Measurements from ENCODE around the gene SLFN14. TPM values are rescaled to one million over a fixed set of nuclear protein-coding genes. Genes with fewer than 3 reads are reported as not detected.

Gene SLFN14
- total and polyA plus RNA-seq, 2 experiments from 2014 or later = 0.10 TPM; not detected in 1

- Histone ChIP-seq H3F3A (replicated peaks; ENCODE audit: low read depth) (0 out of 2 replicates have a peak, but pooled peaks cover 4% of the 10 kb centered on the region), H3K9me2 (ENCODE audit: insufficient read depth) (no peaks in the 10 kb centered on the region), H3K27me3 (ENCODE audit: insufficient read depth) (no peaks in the 10 kb centered on the region), H3K79me2 (replicated peaks; ENCODE audit: insufficient read depth) (peaks cover 21% of the 10 kb centered on the region), H2AFZ (no peak overlapping the region), H3K36me3 (ENCODE audit: insufficient read depth) (peaks cover 7% of the 10 kb centered on the region; the same call in 1 of the 2 replicates), H3K27ac (ENCODE audit: low read depth) (no peak overlapping the region), H3K4me1 (ENCODE audit: insufficient read depth) (peaks cover 3% of the 10 kb centered on the region; the same call in 1 of the 2 replicates), H3K4me3 (no peak overlapping the region), H4K20me1 (replicated peaks; ENCODE audit: insufficient read depth) (no peaks in the 10 kb centered on the region; the same call in 1 of the 2 replicates), H3K4me2 (no peak overlapping the region)
- Mint-ChIP-seq H3K27ac (no peak overlapping the region), H3K36me3 (ENCODE audit: low read depth) (peaks cover 3% of the 10 kb centered on the region; the same call in 2 of the 3 replicates), H3K27me3 (ENCODE audit: insufficient read depth, low read depth, poor library complexity) (no peaks in the 10 kb centered on the region), H3K9me3 (no peaks in the 10 kb centered on the region), H3K4me3 (no peak overlapping the region; the same call in 2 of the 3 replicates), H3K4me1 (no peaks in the 10 kb centered on the region; the same call in 2 of the 3 replicates)
- TF ChIP-seq EZH2phosphoT487 (IDR thresholded peaks at IDR 0.05; ENCODE audit: unreplicated experiment) (no peak), ZNF114 (CRISPR knock-in tag; IDR thresholded peaks at IDR 0.05) (no peak), CTCF (conservative IDR thresholded peaks at IDR 0.05; ENCODE audit: low read depth in 2 of 2) (no peak), EZH2 (IDR thresholded peaks at IDR 0.05; ENCODE audit: low read depth, unreplicated experiment) (no peak), POLR2AphosphoS5 (IDR thresholded peaks at IDR 0.05; ENCODE audit: low read depth) (no peak), JUNB (IDR thresholded peaks at IDR 0.05; ENCODE audit: unreplicated experiment) (no peak), ZNF462 (CRISPR knock-in tag; IDR thresholded peaks at IDR 0.05) (no peak)
- TF ChIP-seq, protein P1, sequence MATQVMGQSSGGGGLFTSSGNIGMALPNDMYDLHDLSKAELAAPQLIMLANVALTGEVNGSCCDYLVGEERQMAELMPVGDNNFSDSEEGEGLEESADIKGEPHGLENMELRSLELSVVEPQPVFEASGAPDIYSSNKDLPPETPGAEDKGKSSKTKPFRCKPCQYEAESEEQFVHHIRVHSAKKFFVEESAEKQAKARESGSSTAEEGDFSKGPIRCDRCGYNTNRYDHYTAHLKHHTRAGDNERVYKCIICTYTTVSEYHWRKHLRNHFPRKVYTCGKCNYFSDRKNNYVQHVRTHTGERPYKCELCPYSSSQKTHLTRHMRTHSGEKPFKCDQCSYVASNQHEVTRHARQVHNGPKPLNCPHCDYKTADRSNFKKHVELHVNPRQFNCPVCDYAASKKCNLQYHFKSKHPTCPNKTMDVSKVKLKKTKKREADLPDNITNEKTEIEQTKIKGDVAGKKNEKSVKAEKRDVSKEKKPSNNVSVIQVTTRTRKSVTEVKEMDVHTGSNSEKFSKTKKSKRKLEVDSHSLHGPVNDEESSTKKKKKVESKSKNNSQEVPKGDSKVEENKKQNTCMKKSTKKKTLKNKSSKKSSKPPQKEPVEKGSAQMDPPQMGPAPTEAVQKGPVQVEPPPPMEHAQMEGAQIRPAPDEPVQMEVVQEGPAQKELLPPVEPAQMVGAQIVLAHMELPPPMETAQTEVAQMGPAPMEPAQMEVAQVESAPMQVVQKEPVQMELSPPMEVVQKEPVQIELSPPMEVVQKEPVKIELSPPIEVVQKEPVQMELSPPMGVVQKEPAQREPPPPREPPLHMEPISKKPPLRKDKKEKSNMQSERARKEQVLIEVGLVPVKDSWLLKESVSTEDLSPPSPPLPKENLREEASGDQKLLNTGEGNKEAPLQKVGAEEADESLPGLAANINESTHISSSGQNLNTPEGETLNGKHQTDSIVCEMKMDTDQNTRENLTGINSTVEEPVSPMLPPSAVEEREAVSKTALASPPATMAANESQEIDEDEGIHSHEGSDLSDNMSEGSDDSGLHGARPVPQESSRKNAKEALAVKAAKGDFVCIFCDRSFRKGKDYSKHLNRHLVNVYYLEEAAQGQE (IDR thresholded peaks at IDR 0.05; ENCODE audit: unreplicated experiment) = no peak
- TF ChIP-seq, protein P2, sequence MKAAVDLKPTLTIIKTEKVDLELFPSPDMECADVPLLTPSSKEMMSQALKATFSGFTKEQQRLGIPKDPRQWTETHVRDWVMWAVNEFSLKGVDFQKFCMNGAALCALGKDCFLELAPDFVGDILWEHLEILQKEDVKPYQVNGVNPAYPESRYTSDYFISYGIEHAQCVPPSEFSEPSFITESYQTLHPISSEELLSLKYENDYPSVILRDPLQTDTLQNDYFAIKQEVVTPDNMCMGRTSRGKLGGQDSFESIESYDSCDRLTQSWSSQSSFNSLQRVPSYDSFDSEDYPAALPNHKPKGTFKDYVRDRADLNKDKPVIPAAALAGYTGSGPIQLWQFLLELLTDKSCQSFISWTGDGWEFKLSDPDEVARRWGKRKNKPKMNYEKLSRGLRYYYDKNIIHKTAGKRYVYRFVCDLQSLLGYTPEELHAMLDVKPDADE (IDR thresholded peaks at IDR 0.05) = no peak
- DNase-seq (ENCODE audit: low spot score) (no peak), ATAC-seq (no peak)
Measured at GRCh38 chr17:35575759-35576158, 15.1 kb upstream of the SLFN14 start.
